GM15510 (cell line): Measurements from ENCODE around the gene MCTP1.

Experiments used
- POLR2A ChIP-seq: IDR thresholded peaks from 3 replicates; pipeline ENCODE4 v1.6.1; 2011; ENCODE audit warnings: borderline replicate concordance; ENCODE audit not compliant: insufficient read length; ENCODE audit errors: extremely low read depth

The MCTP1 gene

DNA sequence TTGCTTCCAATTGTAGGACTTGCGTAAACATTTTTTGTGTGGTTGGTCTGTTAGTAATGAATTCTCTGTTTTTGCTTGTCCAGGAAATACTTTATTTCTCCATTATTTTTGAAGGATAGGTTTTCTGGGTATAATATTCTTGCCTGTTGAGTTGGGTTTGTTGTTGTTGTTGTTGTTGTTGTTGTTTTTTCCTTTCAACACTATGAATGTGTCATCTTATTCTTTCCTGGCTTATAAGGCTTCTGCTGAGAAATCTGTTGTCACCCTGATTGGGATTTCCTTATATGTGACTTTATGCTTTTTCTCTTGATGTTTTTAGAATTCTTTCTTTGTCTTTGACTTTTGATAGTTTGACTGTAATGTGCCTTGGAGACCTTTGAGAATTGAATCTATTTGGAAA, 626.6 kb downstream of the MCTP1 start:
- no peak for TF ChIP-seq POLR2A
